Endothelial cell of umbilical vein (primary cell): ENCODE measurements around the gene USH1G. TPM values are rescaled to one million over a fixed set of nuclear protein-coding genes. Genes with fewer than 3 reads are reported as not detected.

Experiments
- BruUV-seq: library from RNA; stranded (reverse); fragments of 400-500 nt; replicated peaks from 2 replicates; lab custom pipeline; 2021; lab: Mats Ljungman, UMichigan
- CTCF ChIA-PET: fragments of 300-600, 350-600 bp; sonication (Branson Sonifier 250); formaldehyde crosslinking; loops from one replicate; lab custom pipeline; 2021; ENCODE audit warnings: antibody characterized with exemption, inconsistent platforms; lab: Charles Lee
- POLR2A ChIA-PET: fragments of 300-600, 350-600 bp; sonication (Branson Sonifier 250); formaldehyde crosslinking; loops from one replicate; lab custom pipeline; 2021; ENCODE audit warnings: antibody characterized with exemption, inconsistent platforms; lab: Charles Lee
- DNase-seq: peaks from one replicate; pipeline ENCODE4 v3.0.0-alpha.2; 2011; ENCODE audit warnings: low read depth, low spot score
- FAIRE-seq: peaks from 2 replicates; lab custom pipeline; 2011; peaks lifted over from hg19 to GRCh38; lab: Jason Lieb, UNC
- H2AFZ ChIP-seq: 2 replicates; pipeline ENCODE4 v1.6.0; 2012; ENCODE audit warnings: low read depth, low read length, control low read depth, inconsistent platforms
- H3K27ac ChIP-seq: 2 replicates; pipeline ENCODE4 v1.5.1; 2011; ENCODE audit warnings: low read depth, mild to moderate bottlenecking, control low read depth, low read length, moderate library complexity; ENCODE audit not compliant: insufficient read depth
- H3K27me3 ChIP-seq, 2 experiments: 2 replicates each; pipeline versions ENCODE4 v1.6.0 to v1.6.1; 2011; ENCODE audit warnings: low read length in 2 of 2, mixed read lengths in 1 of 2; ENCODE audit not compliant: control insufficient read depth in 2 of 2, insufficient read depth in 2 of 2
- H3K36me3 ChIP-seq, 2 experiments: 2 replicates in 1 of 2; 3 replicates in 1 of 2; pipeline ENCODE4 v1.5.1; 2011; ENCODE audit warnings: low read length in 2 of 2, mild to moderate bottlenecking in 1 of 2, moderate library complexity in 1 of 2; ENCODE audit not compliant: control insufficient read depth in 2 of 2, insufficient read depth in 2 of 2; ENCODE audit errors: extremely low read depth in 1 of 2
- H3K4me1 ChIP-seq: 3 replicates; pipeline ENCODE4 v1.5.1; 2011; ENCODE audit warnings: mild to moderate bottlenecking, low read length; ENCODE audit not compliant: control insufficient read depth, insufficient read depth; ENCODE audit errors: extremely low read depth
- H3K4me2 ChIP-seq: 2 replicates; pipeline ENCODE4 v1.6.1; 2011; ENCODE audit warnings: low read length, control low read depth, mixed read lengths; ENCODE audit not compliant: insufficient read depth
- H3K4me3 ChIP-seq, 3 experiments: fragments of 200-600 bp in 1 of 3; sonication (generic), shearing (Covaris generic) in 1 of 3; replicated peaks in 1 of 3; 2 replicates each; pipeline ENCODE4 v1.5.1; 2011 to 2016; ENCODE audit warnings: control low read depth in 3 of 3, low read length in 3 of 3, mild to moderate bottlenecking in 2 of 3, inconsistent platforms in 1 of 3, low read depth in 1 of 3, moderate library complexity in 1 of 3; ENCODE audit not compliant: insufficient read depth in 1 of 3
- H3K79me2 ChIP-seq: 2 replicates; pipeline ENCODE4 v1.6.0; 2012; ENCODE audit warnings: low read length, inconsistent platforms; ENCODE audit not compliant: control insufficient read depth, insufficient read depth
- H3K9ac ChIP-seq: replicated peaks from 2 replicates; pipeline ENCODE3; 2011; ENCODE audit warnings: low read length, control low read depth; ENCODE audit not compliant: insufficient read depth; ENCODE audit errors: extremely low read depth
- H3K9me1 ChIP-seq: replicated peaks from 3 replicates; pipeline ENCODE4 v1.6.0; 2011; ENCODE audit warnings: mild to moderate bottlenecking, low read length; ENCODE audit not compliant: control insufficient read depth, insufficient read depth; ENCODE audit errors: extremely low read depth
- H3K9me3 ChIP-seq: replicated peaks from 2 replicates; pipeline ENCODE4 v1.5.1; 2012; ENCODE audit warnings: low read length, inconsistent platforms; ENCODE audit not compliant: control insufficient read depth, insufficient read depth
- H4K20me1 ChIP-seq: replicated peaks from 2 replicates; pipeline ENCODE3; 2011; ENCODE audit warnings: mild to moderate bottlenecking, low read length; ENCODE audit not compliant: control insufficient read depth, insufficient read depth; ENCODE audit errors: extremely low read depth
- EZH2 ChIP-seq: IDR thresholded peaks from 2 replicates; pipeline ENCODE4 v1.6.1; 2012; ENCODE audit warnings: borderline replicate concordance, low read depth, mild to moderate bottlenecking, moderate library complexity, low read length, inconsistent platforms; ENCODE audit not compliant: severe bottlenecking
- FOS ChIP-seq: IDR thresholded peaks from 2 replicates; pipeline ENCODE4 v1.6.1; 2011; ENCODE audit warnings: mild to moderate bottlenecking, low read length, moderate library complexity, borderline replicate concordance; ENCODE audit not compliant: insufficient read depth
- GATA2 ChIP-seq: IDR thresholded peaks from 2 replicates; pipeline ENCODE4 v1.7.0; 2011; ENCODE audit warnings: low read depth, mild to moderate bottlenecking, moderate library complexity, mixed read lengths, low read length; ENCODE audit not compliant: insufficient read length, insufficient read depth
- JUN ChIP-seq: IDR thresholded peaks from 2 replicates; pipeline ENCODE4 v1.6.1; 2011; ENCODE audit warnings: borderline replicate concordance, low read depth; ENCODE audit not compliant: insufficient read length, insufficient read depth
- MYC ChIP-seq: IDR thresholded peaks from one replicate; pipeline ENCODE4 v1.6.1; 2011; ENCODE audit warnings: mild to moderate bottlenecking, low read depth, low read length
- POLR2A ChIP-seq: IDR thresholded peaks from 2 replicates; pipeline ENCODE4 v1.6.1; 2012; ENCODE audit warnings: low read depth, mild to moderate bottlenecking, control low read depth, low read length
- POLR2AphosphoS5 ChIP-seq: IDR thresholded peaks from 2 replicates; pipeline ENCODE4 v1.6.1; 2012; ENCODE audit warnings: low read depth, mild to moderate bottlenecking, control low read depth, low read length, moderate library complexity; ENCODE audit not compliant: insufficient read depth
- dilution Hi-C: fragments of 300-500 bp; cut with MboI; formaldehyde crosslinking; loops from one replicate; pipeline ENCODE4 v1.15.0; 2019; ENCODE audit warnings: low sequenced_read_pairs; ENCODE audit not compliant: extremely low pct_ligation_motif_present
- intact Hi-C: fragments of 100-400 bp; cut with micrococcal nuclease; formaldehyde crosslinking; loops from one replicate; pipeline ENCODE4 v1.10.0; 2022
- polyA plus RNA-seq, 4 experiments: library from polyadenylated mRNA; depleted of rRNA in 3 of 4; stranded (reverse) in 3 of 4; unstranded in 1 of 4; fragments of >200 nt; gene quantifications; 2 replicates each; pipeline versions ENCODE4 v1.2.1 to v1.2.3, GENCODE V29; 2011 to 2012; ENCODE audit warnings: missing spikeins in 1 of 4
- total RNA-seq: library from RNA; stranded (reverse); gene quantifications from 2 replicates; pipeline ENCODE4 v1.2.3, GENCODE V29; 2021
- TF ChIP-seq, protein P1 (sequence below): IDR thresholded peaks from 2 replicates; pipeline ENCODE4 v1.6.1; 2011; ENCODE audit not compliant: insufficient read depth, insufficient read length
- TF ChIP-seq, protein P2 (sequence below), 2 donors: IDR thresholded peaks; 1 replicate in 1 of 2; 2 replicates in 1 of 2; pipeline ENCODE4 v1.5.1; 2011; ENCODE audit warnings: low read length in 2 of 2, mild to moderate bottlenecking in 2 of 2, moderate library complexity in 2 of 2, control low read depth in 1 of 2, inconsistent platforms in 1 of 2, low read depth in 1 of 2; ENCODE audit not compliant: insufficient read depth in 1 of 2; ENCODE audit errors: extremely low read depth in 1 of 2

The USH1G gene
- total and polyA plus RNA-seq, 2 donors (not counting 3 experiments of a cell fraction or from before 2014, with no cell fraction given): not detected

DNA sequence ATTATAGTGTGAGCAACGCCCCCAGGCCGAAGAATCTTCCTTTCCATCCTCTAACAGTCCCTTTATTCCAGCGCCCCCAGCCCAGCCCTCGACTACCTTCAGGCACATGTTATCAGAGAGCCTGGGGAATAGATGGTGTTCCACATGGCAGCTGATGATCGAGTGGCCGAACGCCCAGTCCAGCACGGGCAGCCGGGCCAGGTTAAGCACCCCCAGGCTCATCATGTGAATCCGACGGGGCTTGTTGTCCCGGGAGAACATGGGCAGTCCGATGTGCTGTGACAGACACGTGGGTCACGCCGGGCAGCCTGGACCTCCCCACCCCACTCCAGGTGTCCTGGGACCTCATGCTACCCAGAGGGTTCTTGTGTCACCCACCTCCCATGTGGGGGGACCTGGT is 43.7 kb downstream of the USH1G start:
- H4K20me1 ChIP-seq: no peaks in the 10 kb centered on the region
- BruUV-seq: no TSS peak
- H3K9me1 ChIP-seq: no peaks in the 10 kb centered on the region
- H3K36me3 ChIP-seq: no peaks in the 10 kb centered on the region
- no peaks in the 10 kb centered on the region for H3K27me3 ChIP-seq
- dilution Hi-C loops (no loop called here), intact Hi-C loops (no loop called here)
- POLR2A ChIA-PET: no interaction called here
- no peak overlapping the region for H3K9ac ChIP-seq
- H3K79me2 ChIP-seq: no peaks in the 10 kb centered on the region
- no peak overlapping the region for H3K27ac ChIP-seq
- H2AFZ ChIP-seq: no peak overlapping the region
- FAIRE-seq (no peak), DNase-seq (no peak)
- H3K9me3 ChIP-seq: no peaks in the 10 kb centered on the region
- TF ChIP-seq FOS (no peak), EZH2 (no peak), GATA2 (no peak), POLR2AphosphoS5 (no peak), POLR2A (no peak), MYC (no peak), JUN (no peak)
- TF ChIP-seq, protein P1, sequence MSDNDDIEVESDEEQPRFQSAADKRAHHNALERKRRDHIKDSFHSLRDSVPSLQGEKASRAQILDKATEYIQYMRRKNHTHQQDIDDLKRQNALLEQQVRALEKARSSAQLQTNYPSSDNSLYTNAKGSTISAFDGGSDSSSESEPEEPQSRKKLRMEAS: no peak
- TF ChIP-seq, protein P2, sequence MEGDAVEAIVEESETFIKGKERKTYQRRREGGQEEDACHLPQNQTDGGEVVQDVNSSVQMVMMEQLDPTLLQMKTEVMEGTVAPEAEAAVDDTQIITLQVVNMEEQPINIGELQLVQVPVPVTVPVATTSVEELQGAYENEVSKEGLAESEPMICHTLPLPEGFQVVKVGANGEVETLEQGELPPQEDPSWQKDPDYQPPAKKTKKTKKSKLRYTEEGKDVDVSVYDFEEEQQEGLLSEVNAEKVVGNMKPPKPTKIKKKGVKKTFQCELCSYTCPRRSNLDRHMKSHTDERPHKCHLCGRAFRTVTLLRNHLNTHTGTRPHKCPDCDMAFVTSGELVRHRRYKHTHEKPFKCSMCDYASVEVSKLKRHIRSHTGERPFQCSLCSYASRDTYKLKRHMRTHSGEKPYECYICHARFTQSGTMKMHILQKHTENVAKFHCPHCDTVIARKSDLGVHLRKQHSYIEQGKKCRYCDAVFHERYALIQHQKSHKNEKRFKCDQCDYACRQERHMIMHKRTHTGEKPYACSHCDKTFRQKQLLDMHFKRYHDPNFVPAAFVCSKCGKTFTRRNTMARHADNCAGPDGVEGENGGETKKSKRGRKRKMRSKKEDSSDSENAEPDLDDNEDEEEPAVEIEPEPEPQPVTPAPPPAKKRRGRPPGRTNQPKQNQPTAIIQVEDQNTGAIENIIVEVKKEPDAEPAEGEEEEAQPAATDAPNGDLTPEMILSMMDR (IDR thresholded peaks at IDR 0.05; ENCODE audit: extremely low read depth in 1 of 2, insufficient read depth in 1 of 2, low read depth in 1 of 2, low read length in 2 of 2): no peak
- no peaks in the 10 kb centered on the region for H3K4me1 ChIP-seq
- H3K4me2 ChIP-seq: no peak overlapping the region
- H3K4me3 ChIP-seq: no peak overlapping the region
- CTCF ChIA-PET: no interaction called here
